Neural progenitor cell (in vitro differentiated cells): Measurements from ENCODE around the gene KRT3. TPM values are rescaled to one million over a fixed set of nuclear protein-coding genes. Genes with fewer than 3 reads are reported as not detected.

Experiments used
- DNase-seq: peaks from one replicate; pipeline ENCODE4 v3.0.0-alpha.2; 2016; ENCODE audit warnings: low spot score
- H2AFZ ChIP-seq: fragments of 200-600 bp; sonication (generic); replicated peaks from 2 replicates; pipeline ENCODE4 v1.6.1; 2016; ENCODE audit warnings: antibody characterized with exemption
- H3F3A ChIP-seq: fragments of 200-600 bp; sonication (generic); 2 replicates; pipeline ENCODE4 v1.6.1; 2016; ENCODE audit warnings: antibody characterized with exemption, low read depth
- H3K27ac ChIP-seq: fragments of 200-600 bp; sonication (generic); 2 replicates; pipeline ENCODE4 v1.5.1; 2016; ENCODE audit warnings: mild to moderate bottlenecking
- H3K27me3 ChIP-seq: fragments of 200-600 bp; sonication (generic); 2 replicates; pipeline ENCODE4 v1.6.1; 2016; ENCODE audit warnings: mild to moderate bottlenecking, moderate library complexity
- H3K36me3 ChIP-seq: fragments of 200-600 bp; sonication (generic); 2 replicates; pipeline ENCODE4 v1.5.1; 2016
- H3K4me1 ChIP-seq: fragments of 200-600 bp; sonication (generic); 2 replicates; pipeline ENCODE4 v1.6.1; 2016; ENCODE audit warnings: mixed run types
- H3K4me2 ChIP-seq: fragments of 200-600 bp; sonication (generic); 2 replicates; pipeline ENCODE4 v1.6.1; 2016
- H3K4me3 ChIP-seq: fragments of 200-600 bp; sonication (generic); 2 replicates; pipeline ENCODE4 v1.5.1; 2016
- H3K79me2 ChIP-seq: fragments of 200-600 bp; sonication (generic); 2 replicates; pipeline ENCODE4 v1.6.1; 2016; ENCODE audit warnings: low read depth
- H3K9ac ChIP-seq: fragments of 200-600 bp; sonication (generic); 2 replicates; pipeline ENCODE4 v1.6.1; 2016
- H3K9me3 ChIP-seq: fragments of 200-600 bp; sonication (generic); 2 replicates; pipeline ENCODE4 v1.5.1; 2016; ENCODE audit warnings: low read depth
- H4K20me1 ChIP-seq: fragments of 200-600 bp; sonication (generic); 2 replicates; pipeline ENCODE4 v1.6.1; 2016; ENCODE audit warnings: low read depth
- H3K27ac Mint-ChIP-seq: 3 replicates; pipeline ENCODE4 v1.8.0; 2021; ENCODE audit warnings: mixed read lengths
- H3K27me3 Mint-ChIP-seq: 2 replicates; pipeline ENCODE4 v1.8.0; 2022; ENCODE audit warnings: low read depth, mild to moderate bottlenecking, inconsistent platforms, moderate library complexity, mixed read lengths; ENCODE audit not compliant: insufficient read depth
- H3K36me3 Mint-ChIP-seq: 3 replicates; pipeline ENCODE4 v1.8.0; 2021; ENCODE audit warnings: mixed read lengths
- H3K4me1 Mint-ChIP-seq: 3 replicates; pipeline ENCODE4 v1.8.0; 2021; ENCODE audit warnings: mixed read lengths
- H3K4me3 Mint-ChIP-seq: 3 replicates; pipeline ENCODE4 v1.8.0; 2021; ENCODE audit warnings: mild to moderate bottlenecking, moderate library complexity, mixed read lengths
- H3K9me3 Mint-ChIP-seq: 3 replicates; pipeline ENCODE4 v1.8.0; 2020; ENCODE audit warnings: mixed read lengths
- CTCF ChIP-seq: fragments of 200-600 bp; sonication (generic); IDR thresholded peaks from 2 replicates; pipeline ENCODE4 v1.5.1; 2017; ENCODE audit warnings: antibody characterized with exemption, mild to moderate bottlenecking
- EZH2 ChIP-seq: fragments of 200-600 bp; sonication (generic); IDR thresholded peaks from 2 replicates; pipeline ENCODE4 v1.6.1; 2017; ENCODE audit warnings: antibody characterized with exemption, mild to moderate bottlenecking, moderate library complexity
- EZH2phosphoT487 ChIP-seq: fragments of 200-600 bp; sonication (generic); IDR thresholded peaks from 2 replicates; pipeline ENCODE4 v1.6.1; 2017; ENCODE audit warnings: antibody characterized with exemption
- total RNA-seq: library from RNA; depleted of rRNA; stranded (reverse); fragments of >200 nt; gene quantifications from 2 replicates; pipeline ENCODE4 v1.2.3, GENCODE V29; 2015; ENCODE audit warnings: low replicate concordance

The KRT3 gene
- total RNA-seq, 1 donor from 2014 or later, result not detected

GRCh38 chr12:52807544-52808470 lies 11.9 kb upstream of the KRT3 start:
- Histone ChIP-seq H3K9ac (no peak overlapping the region), H3K4me2 (no peak overlapping the region), H3K4me1 (peaks cover 15% of the 10 kb centered on the region), H3K27ac (no peak overlapping the region), H3F3A (no peaks in the 10 kb centered on the region), H3K4me3 (no peak overlapping the region), H3K79me2 (no peaks in the 10 kb centered on the region), H2AFZ (no peak overlapping the region), H3K27me3 (no peaks in the 10 kb centered on the region), H3K9me3 (no peaks in the 10 kb centered on the region), H3K36me3 (no peaks in the 10 kb centered on the region), H4K20me1 (no peaks in the 10 kb centered on the region)
- H3K27ac Mint-ChIP-seq, result no peak overlapping the region
- no peaks in the 10 kb centered on the region for H3K36me3 Mint-ChIP-seq
- peaks cover 5% of the 10 kb centered on the region for H3K27me3 Mint-ChIP-seq
- H3K4me1 Mint-ChIP-seq, result peaks cover 4% of the 10 kb centered on the region
- no peaks in the 10 kb centered on the region for H3K9me3 Mint-ChIP-seq
- no peak for DNase-seq
- no peak overlapping the region for H3K4me3 Mint-ChIP-seq
- TF ChIP-seq EZH2 (no peak), CTCF (no peak), EZH2phosphoT487 (no peak)

DNA sequence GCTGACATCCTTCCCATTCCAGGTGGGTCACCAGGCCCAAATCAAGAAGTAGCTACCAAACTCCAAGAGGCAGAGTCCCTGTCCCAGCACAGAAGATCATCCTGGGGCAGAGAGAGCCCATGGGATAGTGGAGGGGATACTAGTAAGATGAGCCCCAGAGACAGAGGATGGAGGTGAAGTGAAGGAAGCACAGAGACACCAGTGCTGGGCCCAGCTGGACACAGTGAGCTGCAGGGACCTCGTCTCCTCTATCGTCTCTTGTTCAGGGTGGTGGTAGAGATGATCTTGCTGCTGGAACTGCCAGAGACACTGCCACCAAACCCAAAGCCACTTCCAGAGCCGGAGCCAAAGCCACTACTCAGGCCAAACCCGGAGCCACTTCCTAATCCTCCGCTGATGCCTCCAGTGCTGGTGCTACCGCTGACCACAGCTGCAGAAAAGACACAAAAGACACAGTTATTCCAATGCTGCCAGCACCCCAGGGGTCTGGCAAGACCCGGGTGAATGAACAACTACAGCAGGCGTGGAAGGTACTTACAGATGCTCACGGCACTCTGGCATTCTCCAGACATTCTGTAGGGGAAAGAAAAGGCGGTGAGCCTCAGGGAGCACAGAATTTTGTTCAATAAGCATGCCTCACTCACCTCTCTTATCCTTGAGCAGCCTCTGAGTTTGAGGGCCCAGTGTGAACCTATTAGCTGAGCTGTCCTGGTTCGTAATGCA lies 11.1 kb upstream of the KRT3 start:
- no peak overlapping the region for H3K27ac Mint-ChIP-seq
- Histone ChIP-seq H3K9ac (no peak overlapping the region), H3K9me3 (no peaks in the 10 kb centered on the region), H4K20me1 (no peaks in the 10 kb centered on the region), H3K4me3 (no peak overlapping the region), H3K27ac (no peak overlapping the region), H3K4me2 (no peak overlapping the region), H3K4me1 (peaks cover 15% of the 10 kb centered on the region), H2AFZ (no peak overlapping the region), H3F3A (no peaks in the 10 kb centered on the region), H3K36me3 (no peaks in the 10 kb centered on the region), H3K79me2 (no peaks in the 10 kb centered on the region), H3K27me3 (no peaks in the 10 kb centered on the region)
- H3K4me1 Mint-ChIP-seq, result peaks cover 4% of the 10 kb centered on the region
- TF ChIP-seq CTCF (no peak), EZH2phosphoT487 (no peak), EZH2 (no peak)
- no peaks in the 10 kb centered on the region for H3K36me3 Mint-ChIP-seq
- peak; percentile 47 for DNase-seq
- H3K9me3 Mint-ChIP-seq, result no peaks in the 10 kb centered on the region
- peaks cover 7% of the 10 kb centered on the region for H3K27me3 Mint-ChIP-seq
- no peak overlapping the region for H3K4me3 Mint-ChIP-seq

DNA sequence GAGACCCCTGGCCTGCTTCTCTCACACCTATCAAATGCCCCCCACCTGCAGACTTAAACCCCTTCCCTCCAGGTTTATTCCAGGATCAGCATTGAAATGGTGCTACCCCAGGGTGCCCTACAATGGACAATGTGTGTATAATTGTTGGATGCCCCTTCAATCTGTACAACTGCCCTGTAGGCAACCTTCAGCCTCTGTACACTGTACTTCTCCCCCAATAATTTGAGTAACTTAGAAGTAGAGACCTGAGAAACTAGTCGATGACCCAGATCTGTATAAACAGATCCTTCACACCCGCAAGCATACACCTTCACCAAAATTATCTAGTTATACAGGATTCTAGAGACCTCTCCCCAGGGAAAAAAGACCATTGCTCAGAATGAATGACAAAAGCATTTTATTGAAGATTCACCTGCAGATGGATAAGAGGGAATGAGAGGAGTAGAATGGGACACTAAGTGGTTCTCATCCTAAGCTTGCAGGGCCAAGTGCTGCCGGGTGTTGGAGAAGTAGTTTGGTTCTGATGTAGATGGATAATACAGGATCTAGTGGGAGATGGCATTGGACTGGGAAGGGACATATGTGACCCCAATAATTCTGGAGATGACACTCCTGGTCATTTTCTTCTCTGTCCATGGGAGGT lies 10.4 kb upstream of the KRT3 start:
- Mint-ChIP-seq H3K27me3 (peaks cover 9% of the 10 kb centered on the region), H3K27ac (no peak overlapping the region), H3K9me3 (no peaks in the 10 kb centered on the region), H3K36me3 (no peaks in the 10 kb centered on the region), H3K4me1 (peaks cover 4% of the 10 kb centered on the region), H3K4me3 (no peak overlapping the region)
- H4K20me1 ChIP-seq, result no peaks in the 10 kb centered on the region
- no peak overlapping the region for H3K4me2 ChIP-seq
- no peaks in the 10 kb centered on the region for H3K36me3 ChIP-seq
- H3K4me3 ChIP-seq, result no peak overlapping the region
- no peak overlapping the region for H2AFZ ChIP-seq
- TF ChIP-seq EZH2phosphoT487, result no peak
- TF ChIP-seq EZH2, result no peak
- H3K9me3 ChIP-seq, result no peaks in the 10 kb centered on the region
- H3K79me2 ChIP-seq, result no peaks in the 10 kb centered on the region
- H3K27ac ChIP-seq, result no peak overlapping the region
- no peaks in the 10 kb centered on the region for H3F3A ChIP-seq
- no peak overlapping the region for H3K9ac ChIP-seq
- peaks cover 15% of the 10 kb centered on the region for H3K4me1 ChIP-seq
- no peaks in the 10 kb centered on the region for H3K27me3 ChIP-seq
- DNase-seq, result no peak
